HepG2 (cell line): Measurements from ENCODE around the gene GLI3. TPM values are rescaled to one million over a fixed set of nuclear protein-coding genes. Genes with fewer than 3 reads are reported as not detected.

Experiments
- ATAC-seq: fragments of 200-7000 bp; cut with Tn5 transposase; 3 replicates; pipeline ENCODE4 v1.9.1; 2020; ENCODE audit warnings: mild to moderate bottlenecking, moderate library complexity
- BruUV-seq: library from RNA; stranded (reverse); fragments of 400-500 nt; replicated peaks from 2 replicates; lab custom pipeline; 2021; lab: Mats Ljungman, UMichigan
- CTCF ChIA-PET: fragments of 300-600 bp; formaldehyde crosslinking; extraction: SDS; loops from one replicate; lab custom pipeline; 2021; ENCODE audit warnings: low total read pairs, inconsistent platforms, low intra/inter-chr PET ratio; lab: Yijun Ruan, JAX
- POLR2A ChIA-PET: fragments of 350-600 bp; sonication (Branson Sonifier 250); formaldehyde crosslinking; loops from one replicate; lab custom pipeline; 2020; ENCODE audit warnings: antibody characterized with exemption, inconsistent platforms; lab: Yijun Ruan, JAX
- DNase-seq: peaks from one replicate; pipeline ENCODE4 v3.0.0-alpha.2; 2015; ENCODE audit warnings: low spot score
- FAIRE-seq: peaks from 3 replicates; lab custom pipeline; 2011; peaks lifted over from hg19 to GRCh38; lab: Jason Lieb, UNC
- H2AFZ ChIP-seq: one replicate; pipeline ENCODE4 v1.6.1; 2011; ENCODE audit warnings: low read length, inconsistent platforms
- H3K27ac ChIP-seq: fragments of 300-600 bp; 3 replicates; pipeline ENCODE4 v1.8.0; 2011; ENCODE audit warnings: mixed run types, mild to moderate bottlenecking, mixed read lengths, low read length, inconsistent platforms; ENCODE audit not compliant: insufficient read depth; ENCODE audit errors: extremely low read length
- H3K27me3 ChIP-seq, 2 experiments: fragments of 200-600 bp in 1 of 2; 2 replicates in 1 of 2; 3 replicates in 1 of 2; pipeline versions ENCODE4 v1.6.0 to v1.8.0; 2011; ENCODE audit warnings: low read length in 2 of 2, mild to moderate bottlenecking in 2 of 2, moderate library complexity in 2 of 2, inconsistent platforms in 1 of 2; ENCODE audit not compliant: insufficient read depth in 2 of 2, control insufficient read depth in 1 of 2
- H3K36me3 ChIP-seq, 2 experiments: fragments of 200-600 bp in 1 of 2; replicated peaks in 1 of 2; 2 replicates in 1 of 2; 3 replicates in 1 of 2; pipeline versions ENCODE4 v1.5.1 to v1.8.0; 2011; ENCODE audit warnings: low read length in 2 of 2, inconsistent platforms in 1 of 2; ENCODE audit not compliant: insufficient read depth in 2 of 2, control insufficient read depth in 1 of 2
- H3K4me1 ChIP-seq: 2 replicates; pipeline ENCODE4 v1.5.1; 2012; ENCODE audit warnings: low read length, inconsistent platforms; ENCODE audit not compliant: insufficient read depth
- H3K4me2 ChIP-seq: 2 replicates; pipeline ENCODE4 v1.6.0; 2011; ENCODE audit warnings: low read depth, low read length, inconsistent platforms
- H3K4me3 ChIP-seq, 3 experiments: fragments of 200-600 bp in 1 of 3; sonication (generic), shearing (Covaris generic) in 1 of 3; replicated peaks in 1 of 3; 2 replicates each; pipeline ENCODE4 v1.5.1; 2011 to 2016; ENCODE audit warnings: low read length in 3 of 3, inconsistent platforms in 2 of 3, low read depth in 2 of 3, mild to moderate bottlenecking in 2 of 3, control low read depth in 1 of 3, mixed read lengths in 1 of 3; ENCODE audit not compliant: insufficient read depth in 1 of 3
- H3K79me2 ChIP-seq: one replicate; pipeline ENCODE4 v1.6.1; 2011; ENCODE audit warnings: low read length, inconsistent platforms; ENCODE audit not compliant: insufficient read depth
- H3K9ac ChIP-seq: 2 replicates; pipeline ENCODE4 v1.6.0; 2011; ENCODE audit warnings: mild to moderate bottlenecking, low read depth, low read length, inconsistent platforms; ENCODE audit not compliant: insufficient read depth
- H3K9me3 ChIP-seq: 2 replicates; pipeline ENCODE4 v1.5.1; 2012; ENCODE audit warnings: mild to moderate bottlenecking, low read length
- H4K20me1 ChIP-seq: 2 replicates; pipeline ENCODE4 v1.6.0; 2011; ENCODE audit warnings: inconsistent platforms, mild to moderate bottlenecking, low read length, moderate library complexity; ENCODE audit not compliant: insufficient read depth
- AHDC1 ChIP-seq: sonication (generic); formaldehyde crosslinking; IDR thresholded peaks from 2 replicates; pipeline ENCODE4 v1.5.1; 2020; ENCODE audit warnings: mild to moderate bottlenecking, missing genetic modification reagents, borderline replicate concordance
- BATF2 ChIP-seq: sonication (generic); formaldehyde crosslinking; IDR thresholded peaks from 2 replicates; pipeline ENCODE4 v1.8.0; 2022; ENCODE audit warnings: mild to moderate bottlenecking, missing genetic modification reagents, moderate library complexity
- BORCS8-MEF2B ChIP-seq: sonication (generic); formaldehyde crosslinking; IDR thresholded peaks from 2 replicates; pipeline ENCODE4 v1.8.0; 2022; ENCODE audit warnings: mild to moderate bottlenecking, missing genetic modification reagents
- FOXK1 ChIP-seq: sonication (generic); formaldehyde crosslinking; IDR thresholded peaks from 2 replicates; pipeline ENCODE4 v1.4.0; 2020; ENCODE audit warnings: low read depth, missing genetic modification reagents, borderline replicate concordance
- GPBP1L1 ChIP-seq: sonication (generic); formaldehyde crosslinking; IDR thresholded peaks from 2 replicates; pipeline ENCODE4 v1.5.0; 2020; ENCODE audit warnings: mild to moderate bottlenecking, missing genetic modification reagents
- PRMT3 ChIP-seq: sonication (generic); formaldehyde crosslinking; IDR thresholded peaks from 2 replicates; pipeline ENCODE4 v1.8.1; 2022; ENCODE audit warnings: low read depth, mild to moderate bottlenecking, moderate library complexity, missing genetic modification reagents, borderline replicate concordance
- THAP7 ChIP-seq: sonication (generic); formaldehyde crosslinking; IDR thresholded peaks from 2 replicates; pipeline ENCODE4 v1.8.1; 2023; ENCODE audit warnings: mild to moderate bottlenecking, missing genetic modification reagents
- ZNF235 ChIP-seq: sonication (generic); formaldehyde crosslinking; IDR thresholded peaks from 2 replicates; pipeline ENCODE4 v1.8.1; 2023; ENCODE audit warnings: mild to moderate bottlenecking, missing genetic modification reagents, borderline replicate concordance
- ZNF75D ChIP-seq: sonication (generic); formaldehyde crosslinking; IDR thresholded peaks from 2 replicates; pipeline ENCODE4 v1.8.1; 2023; ENCODE audit warnings: missing genetic modification reagents, mild to moderate bottlenecking, borderline replicate concordance
- whole genome bisulfite sequencing: methylation state at CpG from one replicate; pipeline ENCODE4 v1.1.6; 2017; ENCODE audit warnings: low lambda C conversion rate; 5-methylcytosine and 5-hydroxymethylcytosine counted together
- in situ Hi-C: cut with HindIII; loops from 2 replicates; pipeline ENCODE4 v1.10.0; 2017; ENCODE audit warnings: low pct_unique_long_range_greater_than_20kb; ENCODE audit not compliant: extremely low pct_ligation_motif_present
- intact Hi-C: fragments of 100-400 bp; cut with micrococcal nuclease; formaldehyde crosslinking; loops from one replicate; pipeline ENCODE4 v1.10.0; 2022; ENCODE audit not compliant: unreplicated experiment
- polyA plus RNA-seq, 8 experiments: library from polyadenylated mRNA; depleted of rRNA in 3 of 8; stranded (reverse) in 7 of 8; unstranded in 1 of 8; fragments of >200 nt; fragmentation: Illumina TruSeq in 4 of 8; extraction: Trizol in 4 of 8; gene quantifications; 2 replicates each; pipeline versions ENCODE4 v1.2.1 to v1.2.3, GENCODE V29; 2011 to 2016; ENCODE audit warnings: low read depth in 4 of 8, missing spikeins in 1 of 8, mixed read lengths in 1 of 8; ENCODE audit not compliant: insufficient read depth in 1 of 8
- total RNA-seq, 5 experiments: library from RNA; depleted of rRNA; stranded (reverse); fragments of >200 nt; fragmentation: Illumina TruSeq; extraction: Trizol; gene quantifications; 2 replicates each; pipeline ENCODE4 v1.2.3, GENCODE V29; 2016; ENCODE audit warnings: low read depth in 1 of 5

Gene GLI3
- total and polyA plus RNA-seq, 2 of the 13 experiments (the other 11 are each of a cell fraction or from before 2014, with no cell fraction given) = not detected

- ChIA-PET CTCF (no interaction called here), POLR2A (no interaction called here)
- 28% methylated on average over 3 of the region's 3 CpGs for WGBS
- Histone ChIP-seq H3K27ac (no peak overlapping the region), H3K9ac (no peak overlapping the region), H3K4me1 (no peaks in the 10 kb centered on the region), H3K4me3 (no peak overlapping the region), H3K4me2 (no peak overlapping the region), H3K36me3 (no peaks in the 10 kb centered on the region), H3K27me3 (peaks cover 2 to 4% of the 10 kb centered on the region in 2 experiments; a peak in 1 of 5 replicates), H2AFZ (no peak overlapping the region), H4K20me1 (no peaks in the 10 kb centered on the region), H3K9me3 (no peaks in the 10 kb centered on the region), H3K79me2 (no peaks in the 10 kb centered on the region)
- intact Hi-C loops (no loop called here), in situ Hi-C loops (no loop called here)
- ATAC-seq (no peak), FAIRE-seq (no peak), DNase-seq (no peak)
- TF ChIP-seq ZNF75D (CRISPR knock-in tag) = no peak
- no TSS peak for BruUV-seq
Observed at GRCh38 chr7:42192066-42192465, 44.9 kb downstream of the GLI3 start.

GRCh38 chr7:42189535-42189934 lies 47.5 kb downstream of the GLI3 start:
- Histone ChIP-seq H3K4me3 (no peak overlapping the region), H3K9me3 (no peaks in the 10 kb centered on the region), H3K27ac (no peak overlapping the region), H3K4me2 (no peak overlapping the region), H2AFZ (no peak overlapping the region), H3K36me3 (no peaks in the 10 kb centered on the region), H3K4me1 (no peaks in the 10 kb centered on the region), H3K9ac (no peak overlapping the region), H3K79me2 (no peaks in the 10 kb centered on the region), H4K20me1 (no peaks in the 10 kb centered on the region), H3K27me3 (peaks cover 0 to 2% of the 10 kb centered on the region in 2 experiments; a peak in 1 of 5 replicates)
- intact Hi-C loops (no loop called here), in situ Hi-C loops (no loop called here)
- WGBS = 0% methylated on average over 1 of the region's 1 CpG
- ChIA-PET POLR2A (no interaction called here), CTCF (no interaction called here)
- DNase-seq = no peak
- BruUV-seq = no TSS peak
- no peak for ATAC-seq
- FAIRE-seq = no peak
- TF ChIP-seq FOXK1 (no peak), PRMT3 (CRISPR knock-in tag) (no peak), GPBP1L1 (CRISPR knock-in tag) (no peak), ZNF235 (CRISPR knock-in tag) (no peak), AHDC1 (no peak), BORCS8-MEF2B (CRISPR knock-in tag) (no peak), BATF2 (CRISPR knock-in tag) (no peak), THAP7 (no peak)
